K562 treated with DMSO at 1 percent for 24 hours (cell line): ENCODE measurements around the gene SERPINA12. TPM values are rescaled to one million over a fixed set of nuclear protein-coding genes. Genes with fewer than 3 reads are reported as not detected.

Experiments used
- total RNA-seq: library from RNA; unstranded; fragments of 300-600 nt; gene quantifications from 2 replicates; pipeline ENCODE4 v1.2.3, GENCODE V29; 2022; ENCODE audit warnings: low read depth; ENCODE audit not compliant: insufficient read depth

Gene SERPINA12
- not detected in 2 replicates for total RNA-seq

GRCh38 chr14:94509356-94509755 is at the start of gene SERPINA12:
Gene SERPINA12, minus strand, starts transcription at chr14:94509469. Its CDS starts 11,072 bp downstream, at chr14:94498397.

GRCh38 chr14:94476023-94476422 is 33.2 kb downstream of the SERPINA12 start, which contains the start of gene SERPINA9:
Gene SERPINA9, minus strand, starts transcription at chr14:94476197. Its CDS starts 6,357 bp downstream, at chr14:94469840.

Other genes with a start within 250 kb of the SERPINA12 start
- gene SERPINA10, start 216.2 kb downstream of the SERPINA12 start, total RNA-seq, result not detected in 2 replicates
- not detected in 2 replicates for gene SERPINA6, start 186.1 kb downstream of the SERPINA12 start, total RNA-seq
- not detected in 2 replicates for gene SERPINA2, start 142.8 kb downstream of the SERPINA12 start, total RNA-seq
- gene SERPINA1, start 120.9 kb downstream of the SERPINA12 start, total RNA-seq, result not detected in 2 replicates
- gene SERPINA11, start 56.7 kb downstream of the SERPINA12 start, total RNA-seq, result not detected in 2 replicates
- not detected in 2 replicates for gene SERPINA9, start 33.3 kb downstream of the SERPINA12 start, total RNA-seq
- gene SERPINA4, start 52.0 kb upstream of the SERPINA12 start, total RNA-seq, result not detected in 2 replicates
- gene SERPINA5, start 72.0 kb upstream of the SERPINA12 start, total RNA-seq, result not detected in 2 replicates
- gene SERPINA3, start 102.9 kb upstream of the SERPINA12 start, total RNA-seq, result not detected in 2 replicates